Stimulated activated CD4-positive, alpha-beta T cell treated with anti-CD3 and anti-CD28 coated beads, Interleukin-4, amount 100 ng/mL, for 4 hours (primary cell): ENCODE results near the gene ALOX15.
"Not testable (repeated sequence)": the region's sequence is repeated elsewhere in the genome, so short reads cannot be mapped to it uniquely, and the experiment has no call there.

Source experiments
- DNase-seq, 2 experiments: peaks; one replicate each; pipeline ENCODE4 v3.0.0-alpha.2; 2020

Gene ALOX15

GRCh38 chr17:4617090-4617489, 24.4 kb downstream of the ALOX15 start:
- DNase-seq, result no peak

- no peak for DNase-seq
Measured at GRCh38 chr17:4616476-4616875, 25.0 kb downstream of the ALOX15 start.

GRCh38 chr17:4610656-4611055, 30.8 kb downstream of the ALOX15 start:
- DNase-seq, result no peak

- DNase-seq, result no peak
Measured at GRCh38 chr17:4610162-4610561, 31.3 kb downstream of the ALOX15 start.

- DNase-seq, result no peak
Measured at GRCh38 chr17:4609761-4610160, 31.7 kb downstream of the ALOX15 start.

GRCh38 chr17:4607773-4608187, 33.7 kb downstream of the ALOX15 start:
- DNase-seq, result no peak

- no peak for DNase-seq
Measured at GRCh38 chr17:4607261-4607741, 34.2 kb downstream of the ALOX15 start.

GRCh38 chr17:4605826-4606225, 35.7 kb downstream of the ALOX15 start:
- no peak for DNase-seq

GRCh38 chr17:4604736-4605135, 36.7 kb downstream of the ALOX15 start:
- DNase-seq, result not testable (repeated sequence)

- DNase-seq, result no peak
Measured at GRCh38 chr17:4604111-4604644, 37.3 kb downstream of the ALOX15 start.

GRCh38 chr17:4602041-4602440, 39.4 kb downstream of the ALOX15 start:
- DNase-seq, result no peak

- DNase-seq, result no peak
Measured at GRCh38 chr17:4601326-4601725, 40.2 kb downstream of the ALOX15 start.

- no peak for DNase-seq
Measured at GRCh38 chr17:4600563-4600962, 40.9 kb downstream of the ALOX15 start.

GRCh38 chr17:4599505-4600281, 41.8 kb downstream of the ALOX15 start:
- no peak for DNase-seq

GRCh38 chr17:4598776-4599504, 42.5 kb downstream of the ALOX15 start:
- DNase-seq, result no peak

- no peak for DNase-seq
Measured at GRCh38 chr17:4597975-4598374, 43.5 kb downstream of the ALOX15 start.

- DNase-seq, result no peak
Measured at GRCh38 chr17:4596636-4597380, 44.7 kb downstream of the ALOX15 start.

- not testable (repeated sequence) for DNase-seq
Measured at GRCh38 chr17:4595685-4596342, 45.7 kb downstream of the ALOX15 start.

- DNase-seq, result peak; percentile 24 to 38
Measured at GRCh38 chr17:4594931-4595684, 46.4 kb downstream of the ALOX15 start.

GRCh38 chr17:4594406-4594805, 47.1 kb downstream of the ALOX15 start:
- DNase-seq, result no peak

- no peak for DNase-seq
Measured at GRCh38 chr17:4593021-4593421, 48.5 kb downstream of the ALOX15 start.
